Measurements from ENCODE around the gene LGALS3BP. TPM values are rescaled to one million over a fixed set of nuclear protein-coding genes. Genes with fewer than 3 reads are reported as not detected.

The LGALS3BP gene
- total RNA-seq, 1 donor from 2014 or later = 24.3 TPM

DNA sequence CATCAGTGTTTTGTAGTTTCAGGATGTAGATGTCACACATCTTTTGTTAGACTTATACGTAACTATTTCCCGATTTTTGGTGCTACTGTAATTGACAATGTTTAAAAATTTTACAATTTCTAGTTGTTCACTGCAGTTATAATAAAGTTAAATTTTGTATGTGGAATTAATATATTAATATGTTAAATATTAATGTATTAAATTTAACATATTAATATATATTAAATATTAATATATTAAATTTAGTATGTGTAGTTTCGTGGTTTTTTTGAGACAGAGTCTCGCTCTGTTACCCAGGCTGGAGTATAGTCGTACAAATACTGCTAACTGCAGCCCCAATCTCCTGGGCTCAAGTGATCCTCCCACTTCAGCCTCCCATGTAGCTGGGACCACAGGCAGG, 5.7 kb upstream of the LGALS3BP start:
- DNase-seq (ENCODE audit: low read depth, low spot score) = no peak
- H3K9me3 Mint-ChIP-seq = no peaks in the 10 kb centered on the region
- no peak overlapping the region for H3K4me3 Mint-ChIP-seq
- H3K4me1 Mint-ChIP-seq = peaks cover 14% of the 10 kb centered on the region
- peaks cover 8% of the 10 kb centered on the region for H3K27me3 Mint-ChIP-seq (ENCODE audit: low read depth)
- peaks cover under 1% of the 10 kb centered on the region for H3K36me3 Mint-ChIP-seq (ENCODE audit: low read depth)
- H3K27ac Mint-ChIP-seq (ENCODE audit: unreplicated experiment) = no peak overlapping the region
- TF ChIP-seq, protein P1, sequence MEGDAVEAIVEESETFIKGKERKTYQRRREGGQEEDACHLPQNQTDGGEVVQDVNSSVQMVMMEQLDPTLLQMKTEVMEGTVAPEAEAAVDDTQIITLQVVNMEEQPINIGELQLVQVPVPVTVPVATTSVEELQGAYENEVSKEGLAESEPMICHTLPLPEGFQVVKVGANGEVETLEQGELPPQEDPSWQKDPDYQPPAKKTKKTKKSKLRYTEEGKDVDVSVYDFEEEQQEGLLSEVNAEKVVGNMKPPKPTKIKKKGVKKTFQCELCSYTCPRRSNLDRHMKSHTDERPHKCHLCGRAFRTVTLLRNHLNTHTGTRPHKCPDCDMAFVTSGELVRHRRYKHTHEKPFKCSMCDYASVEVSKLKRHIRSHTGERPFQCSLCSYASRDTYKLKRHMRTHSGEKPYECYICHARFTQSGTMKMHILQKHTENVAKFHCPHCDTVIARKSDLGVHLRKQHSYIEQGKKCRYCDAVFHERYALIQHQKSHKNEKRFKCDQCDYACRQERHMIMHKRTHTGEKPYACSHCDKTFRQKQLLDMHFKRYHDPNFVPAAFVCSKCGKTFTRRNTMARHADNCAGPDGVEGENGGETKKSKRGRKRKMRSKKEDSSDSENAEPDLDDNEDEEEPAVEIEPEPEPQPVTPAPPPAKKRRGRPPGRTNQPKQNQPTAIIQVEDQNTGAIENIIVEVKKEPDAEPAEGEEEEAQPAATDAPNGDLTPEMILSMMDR (conservative IDR thresholded peaks at IDR 0.05) = no peak

DNA sequence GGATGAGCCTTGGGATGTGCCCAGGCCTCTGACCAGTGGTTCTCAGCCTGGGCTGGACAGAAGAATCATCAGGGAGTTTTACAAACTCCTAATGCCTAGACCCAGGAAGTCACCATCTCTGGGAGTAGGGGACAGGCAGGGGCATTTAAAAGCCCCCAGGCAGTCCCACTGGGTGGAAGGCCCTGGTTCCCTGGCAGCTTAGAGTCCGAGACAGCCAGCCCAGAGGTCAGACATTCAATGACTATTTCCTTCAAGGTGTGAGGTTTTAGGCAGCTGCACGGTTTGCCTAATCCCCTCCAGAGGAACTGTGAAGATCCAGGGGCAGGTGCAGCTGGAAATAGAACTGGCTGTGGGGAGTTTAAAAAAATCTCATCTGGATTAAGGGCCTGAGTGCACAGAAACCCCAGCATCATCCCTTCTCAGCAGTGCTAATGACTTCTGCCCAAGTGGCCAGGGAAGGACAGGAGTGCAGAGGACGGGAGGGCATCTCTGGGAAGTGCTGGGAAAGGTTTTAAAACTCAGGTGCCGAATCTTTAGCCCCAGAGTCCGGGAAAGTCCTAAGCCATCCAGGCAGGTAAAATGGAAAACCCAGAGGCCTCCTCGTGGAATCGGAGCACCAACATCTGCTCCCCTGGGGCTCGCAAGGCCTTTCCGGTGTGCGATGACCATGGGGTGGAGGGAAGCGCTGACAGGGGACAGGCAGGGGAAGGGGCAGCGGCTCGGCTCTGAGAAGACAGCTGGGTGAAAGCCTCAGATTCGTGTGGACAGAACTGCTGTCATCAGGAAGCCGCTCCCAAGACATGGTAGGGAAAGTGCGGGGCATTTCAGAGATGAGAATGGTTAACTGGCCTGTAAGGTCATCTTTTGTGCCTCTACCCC, 1.5 kb upstream of the LGALS3BP start:
- Mint-ChIP-seq H3K27ac (ENCODE audit: unreplicated experiment) (no peak overlapping the region), H3K36me3 (ENCODE audit: low read depth) (no peaks in the 10 kb centered on the region), H3K4me3 (no peak overlapping the region), H3K27me3 (ENCODE audit: low read depth) (peaks cover 2% of the 10 kb centered on the region), H3K4me1 (peaks cover 6% of the 10 kb centered on the region), H3K9me3 (no peaks in the 10 kb centered on the region)
- no peak for DNase-seq (ENCODE audit: low read depth, low spot score)
- TF ChIP-seq, protein P1 (conservative IDR thresholded peaks at IDR 0.05) = no peak

DNA sequence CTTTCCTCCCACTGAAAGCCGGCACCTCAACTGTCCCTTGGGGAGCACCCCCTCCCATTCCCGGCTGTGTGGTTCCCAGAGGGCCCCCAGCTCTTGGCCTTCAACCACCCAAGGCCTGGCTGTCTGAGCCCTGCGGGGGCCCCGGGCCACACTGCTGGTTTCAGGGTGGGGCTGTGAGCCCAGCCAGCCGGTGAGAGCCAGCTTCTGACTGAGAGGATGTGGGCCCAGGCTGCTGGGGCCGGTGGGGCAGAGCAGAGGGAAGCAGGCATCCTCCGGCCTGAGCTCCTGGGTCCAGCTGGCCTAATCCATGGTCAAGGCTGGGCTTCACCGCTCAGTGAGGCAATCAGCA, 875 bp upstream of the LGALS3BP start:
- DNase-seq (ENCODE audit: low read depth, low spot score) = no peak
- Mint-ChIP-seq H3K27ac (ENCODE audit: unreplicated experiment) (no peak overlapping the region), H3K36me3 (ENCODE audit: low read depth) (no peaks in the 10 kb centered on the region), H3K27me3 (ENCODE audit: low read depth) (no peaks in the 10 kb centered on the region), H3K4me1 (no peaks in the 10 kb centered on the region), H3K9me3 (no peaks in the 10 kb centered on the region), H3K4me3 (no peak overlapping the region)
- TF ChIP-seq, protein P1 (conservative IDR thresholded peaks at IDR 0.05) = no peak

DNA sequence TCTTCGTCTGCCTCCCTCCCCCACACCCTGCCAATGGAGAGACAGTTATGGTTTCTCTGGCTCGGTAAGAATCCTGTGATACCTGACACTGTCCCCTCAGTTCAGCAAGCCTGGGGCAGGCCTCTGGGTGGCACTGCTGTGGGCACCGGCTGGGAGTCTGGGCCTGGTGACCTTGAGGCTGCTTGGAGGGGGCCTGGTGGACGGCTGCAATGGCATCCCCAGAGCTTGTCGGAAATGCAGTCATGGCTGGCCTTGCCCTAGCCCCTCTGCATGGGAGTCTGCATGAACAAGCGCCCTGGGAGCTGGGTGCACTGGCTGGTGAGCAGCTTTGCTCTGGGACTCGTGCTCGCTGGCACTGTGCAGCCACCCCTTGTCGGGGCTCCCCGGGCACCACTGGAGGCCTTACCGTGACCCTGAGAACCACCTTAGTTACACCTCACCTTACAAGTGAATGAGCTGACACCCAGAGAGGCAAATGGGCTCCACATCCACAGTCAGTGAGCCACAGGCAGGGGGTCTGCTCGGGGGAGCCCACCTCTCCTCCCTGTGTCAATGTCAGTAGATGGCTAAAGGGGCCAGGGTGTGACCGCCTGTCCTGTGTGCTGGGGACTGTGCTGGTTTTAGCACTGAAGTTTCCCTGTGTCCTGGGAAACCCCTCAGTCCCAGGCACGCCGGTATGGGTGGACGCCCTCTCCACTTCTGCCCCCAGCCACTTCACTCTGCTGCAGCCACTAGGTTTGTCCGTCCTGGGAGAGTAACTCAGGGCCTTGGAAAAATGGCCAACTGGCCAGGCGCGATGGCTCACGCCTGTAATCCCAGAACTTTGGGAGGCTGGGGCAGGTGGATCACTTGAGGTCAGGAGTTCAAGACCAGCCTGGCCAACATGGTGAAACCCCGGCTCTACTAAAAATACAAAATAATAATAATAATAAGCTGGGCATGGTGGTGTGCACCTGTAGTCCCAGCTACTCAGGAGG, 1.4 kb downstream of the LGALS3BP start:
- Mint-ChIP-seq H3K36me3 (ENCODE audit: low read depth) (no peaks in the 10 kb centered on the region), H3K27ac (ENCODE audit: unreplicated experiment) (no peak overlapping the region), H3K9me3 (no peaks in the 10 kb centered on the region), H3K4me1 (peaks cover 8% of the 10 kb centered on the region), H3K4me3 (no peak overlapping the region), H3K27me3 (ENCODE audit: low read depth) (no peaks in the 10 kb centered on the region)
- no peak for DNase-seq (ENCODE audit: low read depth, low spot score)
- TF ChIP-seq, protein P1 (conservative IDR thresholded peaks at IDR 0.05) = no peak

DNA sequence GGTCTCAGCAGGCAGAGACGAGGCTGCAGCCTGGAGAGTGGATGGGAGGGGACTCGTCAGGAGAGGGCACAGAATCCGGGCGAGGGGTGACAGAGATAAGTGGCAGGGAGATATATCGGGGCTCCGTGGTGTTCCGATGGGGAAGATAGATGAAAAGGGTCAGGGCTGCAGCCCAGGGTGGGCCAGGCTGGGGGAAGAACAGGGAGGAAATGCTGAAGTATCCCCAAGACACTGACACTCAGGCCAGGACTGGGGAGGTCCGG, 2.1 kb downstream of the LGALS3BP start:
- Mint-ChIP-seq H3K27ac (ENCODE audit: unreplicated experiment) (no peak overlapping the region), H3K9me3 (no peaks in the 10 kb centered on the region), H3K36me3 (ENCODE audit: low read depth) (no peaks in the 10 kb centered on the region), H3K4me1 (peaks cover 8% of the 10 kb centered on the region), H3K4me3 (no peak overlapping the region), H3K27me3 (ENCODE audit: low read depth) (no peaks in the 10 kb centered on the region)
- TF ChIP-seq, protein P1 (conservative IDR thresholded peaks at IDR 0.05) = no peak
- no peak for DNase-seq (ENCODE audit: low read depth, low spot score)
